CD4-positive, alpha-beta T cell (primary cell): Measurements from ENCODE around the gene PLOD3. TPM values are rescaled to one million over a fixed set of nuclear protein-coding genes. Genes with fewer than 3 reads are reported as not detected.

Source experiments
- ATAC-seq: fragments of 200-7000 bp; cut with Tn5 transposase; one replicate; pipeline ENCODE4 v1.10.0; 2022; ENCODE audit warnings: mild to moderate bottlenecking; ENCODE audit not compliant: poor library complexity
- CTCF ChIA-PET: fragments of 350-600 bp; sonication (Branson Sonifier 250); formaldehyde crosslinking; loops from one replicate; lab custom pipeline; 2021; ENCODE audit warnings: antibody characterized with exemption, inconsistent platforms; lab: Charles Lee
- POLR2A ChIA-PET: fragments of 350-600 bp; sonication (Branson Sonifier 250); formaldehyde crosslinking; loops from one replicate; lab custom pipeline; 2021; ENCODE audit warnings: antibody characterized with exemption, inconsistent platforms; lab: Charles Lee
- DNase-seq, 14 experiments: peaks; one replicate each; pipeline ENCODE4 v3.0.0-alpha.2; 2013 to 2020; ENCODE audit warnings: mixed read lengths in 2 of 14
- H3K27ac ChIP-seq, 2 donors: one replicate each; pipeline versions ENCODE4 v1.5.1 to v1.7.0; 2013; ENCODE audit warnings: low read length in 2 of 2, low read depth in 1 of 2, mild to moderate bottlenecking in 1 of 2
- H3K27me3 ChIP-seq, 2 experiments: 1 replicate in 1 of 2; 2 replicates in 1 of 2; pipeline versions ENCODE4 v1.6.1 to v1.7.0; 2013; ENCODE audit warnings: low read length in 2 of 2, control low read depth in 1 of 2, mild to moderate bottlenecking in 1 of 2, moderate library complexity in 1 of 2; ENCODE audit not compliant: insufficient read depth in 2 of 2, control insufficient read depth in 1 of 2
- H3K36me3 ChIP-seq: one replicate; pipeline ENCODE4 v1.6.1; 2013; ENCODE audit warnings: low read length, control low read depth; ENCODE audit not compliant: insufficient read depth
- H3K4me1 ChIP-seq: one replicate; pipeline ENCODE4 v1.6.1; 2013; ENCODE audit warnings: low read length, control low read depth; ENCODE audit not compliant: insufficient read depth
- H3K4me3 ChIP-seq: one replicate; pipeline ENCODE4 v1.5.1; 2013; ENCODE audit warnings: mild to moderate bottlenecking, low read length, moderate library complexity
- H3K9me3 ChIP-seq, 2 experiments: 1 replicate in 1 of 2; 2 replicates in 1 of 2; pipeline versions ENCODE4 v1.6.1 to v1.7.0; 2013; ENCODE audit warnings: low read length in 2 of 2, mild to moderate bottlenecking in 2 of 2, control low read depth in 1 of 2, moderate library complexity in 1 of 2; ENCODE audit not compliant: control insufficient read depth in 1 of 2, insufficient read depth in 1 of 2
- H3K27ac Mint-ChIP-seq: one replicate; pipeline ENCODE4 v1.8.0; 2020; ENCODE audit warnings: mixed read lengths
- H3K27me3 Mint-ChIP-seq: one replicate; pipeline ENCODE4 v1.8.0; 2021; ENCODE audit warnings: mixed read lengths
- H3K36me3 Mint-ChIP-seq: one replicate; pipeline ENCODE4 v1.8.0; 2021; ENCODE audit warnings: low read depth, mixed read lengths
- H3K4me1 Mint-ChIP-seq: one replicate; pipeline ENCODE4 v1.8.0; 2021; ENCODE audit warnings: low read depth, mixed read lengths
- H3K4me3 Mint-ChIP-seq: one replicate; pipeline ENCODE4 v1.8.0; 2020; ENCODE audit warnings: mild to moderate bottlenecking, mixed read lengths
- H3K9me3 Mint-ChIP-seq: one replicate; pipeline ENCODE4 v1.8.0; 2020; ENCODE audit warnings: mixed read lengths
- intact Hi-C, 2 experiments: fragments of 100-400 bp; cut with DNase I in 1 of 2; cut with micrococcal nuclease in 1 of 2; formaldehyde crosslinking; loops; one replicate each; pipeline versions ENCODE4 v1.15.1 to v1.9.0; 2023 to 2025; cut with DNase I, micrococcal nuclease
- total RNA-seq, 174 experiments: library from RNA in 2 of 174; stranded (reverse) in 2 of 174; gene quantifications; one replicate each; pipeline ENCODE4 v1.2.3 and lab custom pipeline; 2021 to 2026
- TF ChIP-seq, protein P1 (sequence below): fragments of 200-600 bp; IDR thresholded peaks from one replicate; pipeline ENCODE4 v1.8.0; 2022; ENCODE audit warnings: antibody characterized with exemption, mild to moderate bottlenecking

The PLOD3 gene
- total RNA-seq, 2 experiments from 2014 or later = 13.8 to 15.9 TPM

DNA sequence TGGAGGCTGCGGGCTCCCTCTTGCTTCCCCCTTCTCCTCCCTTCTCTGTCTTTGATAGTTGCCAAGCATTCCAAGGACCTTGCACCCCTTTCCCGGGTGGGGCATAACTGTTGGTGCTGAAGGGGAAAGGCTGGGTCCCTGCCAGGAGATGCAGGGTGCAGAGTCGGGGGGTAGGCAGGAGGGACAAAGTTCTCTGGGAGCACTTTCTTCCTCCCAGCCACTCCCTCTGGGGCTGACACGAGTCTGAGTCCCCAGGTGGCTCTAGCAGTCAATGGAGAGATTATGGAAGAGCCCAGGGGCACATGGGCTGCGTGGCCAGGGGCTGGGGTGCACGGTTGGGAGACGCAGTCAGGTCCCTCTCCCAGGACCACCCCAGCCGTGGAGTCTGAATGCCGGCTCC, 18.1 kb upstream of the PLOD3 start:
- Histone ChIP-seq H3K4me3 (no peak overlapping the region), H3K36me3 (peaks cover 41% of the 10 kb centered on the region), H3K27me3 (no peaks in the 10 kb centered on the region), H3K4me1 (peaks cover 3% of the 10 kb centered on the region), H3K27ac (no peak overlapping the region), H3K9me3 (no peaks in the 10 kb centered on the region)
- DNase-seq (no peak), ATAC-seq (no peak)
- no peaks in the 10 kb centered on the region for H3K27me3 Mint-ChIP-seq
- TF ChIP-seq, protein P1, sequence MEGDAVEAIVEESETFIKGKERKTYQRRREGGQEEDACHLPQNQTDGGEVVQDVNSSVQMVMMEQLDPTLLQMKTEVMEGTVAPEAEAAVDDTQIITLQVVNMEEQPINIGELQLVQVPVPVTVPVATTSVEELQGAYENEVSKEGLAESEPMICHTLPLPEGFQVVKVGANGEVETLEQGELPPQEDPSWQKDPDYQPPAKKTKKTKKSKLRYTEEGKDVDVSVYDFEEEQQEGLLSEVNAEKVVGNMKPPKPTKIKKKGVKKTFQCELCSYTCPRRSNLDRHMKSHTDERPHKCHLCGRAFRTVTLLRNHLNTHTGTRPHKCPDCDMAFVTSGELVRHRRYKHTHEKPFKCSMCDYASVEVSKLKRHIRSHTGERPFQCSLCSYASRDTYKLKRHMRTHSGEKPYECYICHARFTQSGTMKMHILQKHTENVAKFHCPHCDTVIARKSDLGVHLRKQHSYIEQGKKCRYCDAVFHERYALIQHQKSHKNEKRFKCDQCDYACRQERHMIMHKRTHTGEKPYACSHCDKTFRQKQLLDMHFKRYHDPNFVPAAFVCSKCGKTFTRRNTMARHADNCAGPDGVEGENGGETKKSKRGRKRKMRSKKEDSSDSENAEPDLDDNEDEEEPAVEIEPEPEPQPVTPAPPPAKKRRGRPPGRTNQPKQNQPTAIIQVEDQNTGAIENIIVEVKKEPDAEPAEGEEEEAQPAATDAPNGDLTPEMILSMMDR = no peak
- H3K36me3 Mint-ChIP-seq = peaks cover 18% of the 10 kb centered on the region
- H3K4me1 Mint-ChIP-seq = peaks cover 4% of the 10 kb centered on the region
- no peak overlapping the region for H3K4me3 Mint-ChIP-seq
- ChIA-PET POLR2A (interaction anchor here (0.9 to 1.5 kb wide), 2 partner anchors 9 to 18 kb away, joined by 3 to 5 read pairs; partner anchors contain the start of gene PLOD3), CTCF (interaction anchor here (1.1 to 2.0 kb wide), 3 partner anchors 8 to 47 kb away, joined by 3 to 7 read pairs (median 5); partner anchors contain the start of gene PLOD3)
- H3K9me3 Mint-ChIP-seq = no peaks in the 10 kb centered on the region
- intact Hi-C loops = no loop called here
- no peak overlapping the region for H3K27ac Mint-ChIP-seq

DNA sequence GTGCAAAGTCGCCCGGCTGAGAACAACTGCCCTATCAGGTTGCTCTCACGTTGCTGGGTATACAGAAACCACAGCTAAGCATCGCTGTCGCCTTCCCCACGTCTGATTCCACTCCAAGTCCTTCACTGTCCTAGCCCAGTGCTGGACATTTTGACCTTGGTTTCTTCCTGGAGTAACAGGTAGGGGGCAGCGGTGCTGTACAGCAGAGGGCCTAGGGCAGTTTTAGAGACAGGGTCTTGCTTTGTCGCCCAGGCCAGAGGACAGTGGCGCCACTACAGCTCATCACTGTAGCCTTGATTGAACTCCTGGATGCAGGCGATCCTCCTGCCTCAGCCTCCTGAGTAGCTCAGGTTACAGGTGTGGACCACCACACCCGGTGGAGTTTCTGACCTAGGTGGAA, 17.7 kb upstream of the PLOD3 start:
- Histone ChIP-seq H3K4me3 (no peak overlapping the region), H3K4me1 (peaks cover 3% of the 10 kb centered on the region), H3K27ac (no peak overlapping the region), H3K36me3 (peaks cover 37% of the 10 kb centered on the region), H3K9me3 (no peaks in the 10 kb centered on the region), H3K27me3 (no peaks in the 10 kb centered on the region)
- ChIA-PET POLR2A (interaction anchor here (0.9 to 1.5 kb wide), 2 partner anchors 9 to 18 kb away, joined by 3 to 5 read pairs; partner anchors contain the start of gene PLOD3), CTCF (interaction anchor here (1.1 to 2.0 kb wide), 3 partner anchors 9 to 48 kb away, joined by 3 to 7 read pairs (median 5); partner anchors contain the start of gene PLOD3)
- H3K27ac Mint-ChIP-seq = no peak overlapping the region
- intact Hi-C loops = no loop called here
- ATAC-seq = no peak
- H3K9me3 Mint-ChIP-seq = no peaks in the 10 kb centered on the region
- no peaks in the 10 kb centered on the region for H3K27me3 Mint-ChIP-seq
- H3K4me3 Mint-ChIP-seq = no peak overlapping the region
- DNase-seq = no peak
- TF ChIP-seq, protein P1 = no peak
- peaks cover 5% of the 10 kb centered on the region for H3K4me1 Mint-ChIP-seq
- peaks cover 16% of the 10 kb centered on the region for H3K36me3 Mint-ChIP-seq

DNA sequence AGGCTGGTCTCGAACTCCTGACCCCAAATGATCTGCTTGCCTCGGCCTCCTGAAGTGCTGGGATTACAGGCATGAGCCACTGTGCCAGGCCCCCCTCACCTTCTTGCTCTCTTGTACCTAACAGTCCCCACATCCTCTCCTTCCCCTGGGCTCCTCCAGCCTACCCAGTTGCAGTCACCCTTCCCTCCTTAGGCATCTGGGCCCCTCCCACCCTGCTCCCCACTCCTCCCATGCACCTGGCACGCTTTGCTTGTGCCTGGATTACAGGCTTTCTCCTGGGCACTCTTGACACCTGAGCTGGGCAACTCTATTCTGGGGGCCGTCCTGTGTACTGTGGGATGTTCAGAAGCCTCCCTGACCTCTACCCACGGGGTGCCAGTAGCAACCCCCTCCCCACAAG, 17.3 kb upstream of the PLOD3 start:
- CTCF ChIA-PET = interaction anchor here (1.1 to 2.0 kb wide), 3 partner anchors 9 to 48 kb away, joined by 3 to 7 read pairs (median 5); partner anchors contain the start of gene PLOD3
- H3K27me3 Mint-ChIP-seq = no peaks in the 10 kb centered on the region
- no peak for ATAC-seq
- peaks cover 13% of the 10 kb centered on the region for H3K36me3 Mint-ChIP-seq
- Histone ChIP-seq H3K27ac (no peak overlapping the region), H3K4me1 (peaks cover 3% of the 10 kb centered on the region), H3K27me3 (no peaks in the 10 kb centered on the region), H3K4me3 (no peak overlapping the region), H3K9me3 (no peaks in the 10 kb centered on the region), H3K36me3 (peaks cover 33% of the 10 kb centered on the region)
- POLR2A ChIA-PET = interaction anchor here (0.9 to 1.5 kb wide), 2 partner anchors 9 to 17 kb away, joined by 3 to 5 read pairs; partner anchors contain the start of gene PLOD3
- intact Hi-C loops = no loop called here
- TF ChIP-seq, protein P1 = no peak
- no peak overlapping the region for H3K27ac Mint-ChIP-seq
- H3K4me1 Mint-ChIP-seq = peaks cover 5% of the 10 kb centered on the region
- no peaks in the 10 kb centered on the region for H3K9me3 Mint-ChIP-seq
- no peak for DNase-seq
- no peak overlapping the region for H3K4me3 Mint-ChIP-seq
